T-helper 2 cell treated with Interferon-gamma antibody and Interleukin-4, amounts not matched to agents 100 ng/mL and 5 ng/mL, for 36 hours (primary cell): ENCODE results near the gene ZDHHC11B. TPM values are rescaled to one million over a fixed set of nuclear protein-coding genes. Genes with fewer than 3 reads are reported as not detected.

ENCODE experiments used
- intact Hi-C: fragments of 100-400 bp; cut with micrococcal nuclease; formaldehyde crosslinking; loops from one replicate; pipeline ENCODE4 v1.15.1; 2023
- total RNA-seq: library from RNA; stranded (reverse); gene quantifications from 2 replicates; pipeline ENCODE4 v1.2.3, GENCODE V29; 2022

ZDHHC11B gene
- total RNA-seq, 1 donor from 2014 or later = 0.09 TPM

- intact Hi-C loops = no loop called here
These were observed 109.9 kb downstream of the ZDHHC11B start for GRCh38 chr5:674630-675011.

GRCh38 chr5:673831-674629, 110.5 kb downstream of the ZDHHC11B start:
- intact Hi-C loops = no loop called here

- intact Hi-C loops = no loop called here
These were observed 111.2 kb downstream of the ZDHHC11B start for GRCh38 chr5:673161-673830.

- intact Hi-C loops = no loop called here
These were observed 112.0 kb downstream of the ZDHHC11B start for GRCh38 chr5:672329-673160.

- intact Hi-C loops = loop anchor here (2.0 kb wide), 1 partner anchor 231 kb away; no protein-coding TSS in a partner anchor
These were observed 112.8 kb downstream of the ZDHHC11B start for GRCh38 chr5:671459-672328.

GRCh38 chr5:670396-671270, 113.9 kb downstream of the ZDHHC11B start:
- intact Hi-C loops = loop anchor here (2.0 kb wide), 1 partner anchor 232 kb away; no protein-coding TSS in a partner anchor

GRCh38 chr5:669842-670395, 114.6 kb downstream of the ZDHHC11B start:
- intact Hi-C loops = loop anchor here (2.0 kb wide), 1 partner anchor 233 kb away; no protein-coding TSS in a partner anchor

- intact Hi-C loops = no loop called here
These were observed 115.3 kb downstream of the ZDHHC11B start for GRCh38 chr5:669111-669841.

- intact Hi-C loops = no loop called here
These were observed 116.1 kb downstream of the ZDHHC11B start for GRCh38 chr5:668283-668995.

GRCh38 chr5:666816-667498, 117.6 kb downstream of the ZDHHC11B start:
- intact Hi-C loops = no loop called here

- intact Hi-C loops = no loop called here
These were observed 118.4 kb downstream of the ZDHHC11B start for GRCh38 chr5:665956-666711.

- intact Hi-C loops = no loop called here
These were observed 119.0 kb downstream of the ZDHHC11B start for GRCh38 chr5:665541-665955.

- intact Hi-C loops = no loop called here
These were observed 119.6 kb downstream of the ZDHHC11B start for GRCh38 chr5:664994-665360.

GRCh38 chr5:664343-664993, 120.1 kb downstream of the ZDHHC11B start:
- intact Hi-C loops = no loop called here

GRCh38 chr5:663436-664342, 120.8 kb downstream of the ZDHHC11B start:
- intact Hi-C loops = no loop called here
